H9 (cell line): ENCODE results near the gene VRK1. TPM values are rescaled to one million over a fixed set of nuclear protein-coding genes. Genes with fewer than 3 reads are reported as not detected.

Experiments
- DNase-seq: peaks from one replicate; pipeline ENCODE4 v3.0.0-alpha.2; 2017
- H2AFZ ChIP-seq: one replicate; pipeline ENCODE4 v1.6.1; 2013; ENCODE audit warnings: mild to moderate bottlenecking, low read length, control low read depth, moderate library complexity
- H2AK5ac ChIP-seq: 2 replicates; pipeline ENCODE4 v1.6.1; 2013; ENCODE audit warnings: low read length, control low read depth, mixed read lengths; ENCODE audit not compliant: insufficient read length
- H2BK120ac ChIP-seq: one replicate; pipeline ENCODE4 v1.6.1; 2013; ENCODE audit warnings: low read depth, mild to moderate bottlenecking, low read length, control low read depth, inconsistent platforms; ENCODE audit not compliant: poor library complexity, severe bottlenecking
- H2BK12ac ChIP-seq: 2 replicates; pipeline ENCODE4 v1.6.1; 2013; ENCODE audit warnings: low read length, control low read depth, mixed read lengths, low read depth; ENCODE audit not compliant: insufficient read length
- H2BK15ac ChIP-seq: 2 replicates; pipeline ENCODE4 v1.6.1; 2013; ENCODE audit warnings: low read depth, low read length, control low read depth
- H2BK20ac ChIP-seq: one replicate; pipeline ENCODE4 v1.6.1; 2013; ENCODE audit warnings: low read depth, mild to moderate bottlenecking, low read length, control low read depth, inconsistent platforms; ENCODE audit not compliant: poor library complexity, severe bottlenecking
- H2BK5ac ChIP-seq: 2 replicates; pipeline ENCODE4 v1.6.1; 2013; ENCODE audit warnings: low read length, control low read depth, mixed read lengths; ENCODE audit not compliant: insufficient read length
- H3K14ac ChIP-seq: 2 replicates; pipeline ENCODE4 v1.6.1; 2013; ENCODE audit warnings: low read length, control low read depth; ENCODE audit not compliant: insufficient read depth
- H3K18ac ChIP-seq: 2 replicates; pipeline ENCODE4 v1.6.1; 2013; ENCODE audit warnings: low read depth, mild to moderate bottlenecking, mixed read lengths, low read length, control low read depth; ENCODE audit not compliant: insufficient read length
- H3K23ac ChIP-seq: 2 replicates; pipeline ENCODE4 v1.6.1; 2013; ENCODE audit warnings: low read length, control low read depth, mixed read lengths, low read depth; ENCODE audit not compliant: insufficient read length
- H3K23me2 ChIP-seq: 2 replicates; pipeline ENCODE4 v1.6.1; 2013; ENCODE audit warnings: low read depth, mild to moderate bottlenecking, mixed read lengths, low read length, control low read depth; ENCODE audit not compliant: insufficient read length, poor library complexity, severe bottlenecking
- H3K27ac ChIP-seq: 2 replicates; pipeline ENCODE4 v1.5.1; 2013; ENCODE audit warnings: low read length, control low read depth, mixed read lengths, low read depth; ENCODE audit not compliant: insufficient read length
- H3K27me3 ChIP-seq: 2 replicates; pipeline ENCODE4 v1.6.1; 2013; ENCODE audit warnings: low read length, control low read depth, inconsistent platforms; ENCODE audit not compliant: insufficient read depth
- H3K4ac ChIP-seq: 2 replicates; pipeline ENCODE4 v1.6.1; 2013; ENCODE audit warnings: low read depth, mild to moderate bottlenecking, control low read depth, inconsistent platforms, low read length, moderate library complexity
- H3K4me1 ChIP-seq: 2 replicates; pipeline ENCODE4 v1.6.1; 2013; ENCODE audit warnings: low read length, control low read depth, inconsistent platforms; ENCODE audit not compliant: insufficient read depth
- H3K4me2 ChIP-seq: 2 replicates; pipeline ENCODE4 v1.6.1; 2013; ENCODE audit warnings: low read length, control low read depth, mixed read lengths; ENCODE audit not compliant: insufficient read length, insufficient read depth
- H3K56ac ChIP-seq: 2 replicates; pipeline ENCODE4 v1.6.1; 2013; ENCODE audit warnings: low read depth, mild to moderate bottlenecking, mixed read lengths, low read length, control low read depth; ENCODE audit not compliant: insufficient read length
- H3K79me1 ChIP-seq: 2 replicates; pipeline ENCODE4 v1.6.1; 2013; ENCODE audit warnings: low read depth, mild to moderate bottlenecking, moderate library complexity, low read length, control low read depth, inconsistent platforms; ENCODE audit not compliant: insufficient read depth, poor library complexity, severe bottlenecking
- H3K79me2 ChIP-seq: 2 replicates; pipeline ENCODE4 v1.6.1; 2013; ENCODE audit warnings: low read length, control low read depth, inconsistent platforms; ENCODE audit not compliant: insufficient read depth
- H3K9ac ChIP-seq: 2 replicates; pipeline ENCODE4 v1.6.1; 2013; ENCODE audit warnings: low read length, control low read depth, mixed read lengths; ENCODE audit not compliant: insufficient read length; ENCODE audit errors: extremely low read depth
- H3K9me3 ChIP-seq: one replicate; pipeline ENCODE4 v1.6.1; 2013; ENCODE audit warnings: low read depth, low read length, inconsistent platforms; ENCODE audit not compliant: control insufficient read depth
- H3T11ph ChIP-seq: one replicate; pipeline ENCODE4 v1.6.1; 2013; ENCODE audit warnings: mild to moderate bottlenecking, low read length, control low read depth, inconsistent platforms
- H4K20me1 ChIP-seq: one replicate; pipeline ENCODE4 v1.6.1; 2013; ENCODE audit not compliant: control insufficient read depth, insufficient read length, insufficient read depth
- H4K5ac ChIP-seq: 2 replicates; pipeline ENCODE4 v1.6.1; 2013; ENCODE audit warnings: low read depth, mild to moderate bottlenecking, mixed read lengths, low read length, control low read depth; ENCODE audit not compliant: insufficient read length
- H4K8ac ChIP-seq: replicated peaks from 2 replicates; pipeline ENCODE4 v1.6.1; 2013; ENCODE audit warnings: low read length, control low read depth, mixed read lengths, low read depth; ENCODE audit not compliant: insufficient read length
- H4K91ac ChIP-seq: 2 replicates; pipeline ENCODE4 v1.6.1; 2013; ENCODE audit warnings: low read depth, mild to moderate bottlenecking, moderate library complexity, mixed read lengths, low read length, control low read depth; ENCODE audit not compliant: insufficient read length
- H3K27ac Mint-ChIP-seq, 3 experiments: 2 replicates in 2 of 3; 3 replicates in 1 of 3; pipeline ENCODE4 v1.8.0; 2020 to 2021; ENCODE audit warnings: mixed read lengths in 3 of 3, mild to moderate bottlenecking in 1 of 3, moderate library complexity in 1 of 3
- H3K27me3 Mint-ChIP-seq: 2 replicates; pipeline ENCODE4 v1.8.0; 2021; ENCODE audit warnings: low read depth, mild to moderate bottlenecking, moderate library complexity, mixed read lengths
- H3K36me3 Mint-ChIP-seq, 3 experiments: 2 replicates in 2 of 3; 3 replicates in 1 of 3; pipeline ENCODE4 v1.8.0; 2020 to 2021; ENCODE audit warnings: low read depth in 3 of 3, mixed read lengths in 3 of 3; ENCODE audit not compliant: insufficient read depth in 1 of 3
- H3K4me1 Mint-ChIP-seq, 2 experiments: 2 replicates each; pipeline ENCODE4 v1.8.0; 2020; ENCODE audit warnings: mixed read lengths in 2 of 2
- H3K4me3 Mint-ChIP-seq, 2 experiments: 2 replicates in 1 of 2; 3 replicates in 1 of 2; pipeline ENCODE4 v1.8.0; 2020 to 2021; ENCODE audit warnings: mild to moderate bottlenecking in 2 of 2, mixed read lengths in 2 of 2, moderate library complexity in 1 of 2
- H3K9me3 Mint-ChIP-seq, 2 experiments: 2 replicates in 1 of 2; 3 replicates in 1 of 2; pipeline ENCODE4 v1.8.0; 2020; ENCODE audit warnings: mild to moderate bottlenecking in 2 of 2, mixed read lengths in 2 of 2, moderate library complexity in 1 of 2
- CTCF ChIP-seq: fragments of 200-600 bp; sonication (generic); conservative IDR thresholded peaks from 3 replicates; pipeline ENCODE4 v1.8.0; 2021; ENCODE audit warnings: antibody characterized with exemption, mild to moderate bottlenecking
- WGBS: extraction: QIAGEN DNeasy Blood & Tissue Kit; methylation state at CpG from one replicate; pipeline ENCODE4 v1.1.7; 2013; ENCODE audit warnings: missing lambda C conversion rate, low lambda C conversion rate, mixed read lengths; ENCODE audit not compliant: insufficient read length; ENCODE audit errors: extremely low coverage; 5-methylcytosine and 5-hydroxymethylcytosine counted together
- total RNA-seq: library from RNA; stranded (reverse); gene quantifications from 2 replicates; pipeline ENCODE4 v1.2.1, GENCODE V29; 2021

Gene VRK1
- total RNA-seq, 1 experiment from 2014 or later = 55.7 TPM

- H2BK12ac ChIP-seq = no peak overlapping the region
- no peak overlapping the region for H2BK120ac ChIP-seq
- TF ChIP-seq CTCF = no peak
- no CpG with 5 or more reads among the region's 5 CpGs for whole genome bisulfite sequencing
- H3K27me3 ChIP-seq = no peaks in the 10 kb centered on the region
- no peaks in the 10 kb centered on the region for H3K79me1 ChIP-seq
- no peak overlapping the region for H3K56ac ChIP-seq
- Mint-ChIP-seq H3K4me3 (no peak overlapping the region), H3K9me3 (peaks cover 6 to 9% of the 10 kb centered on the region in 2 experiments), H3K4me1 (no peaks in the 10 kb centered on the region), H3K27me3 (peaks cover 1% of the 10 kb centered on the region; the same call in 1 of the 2 replicates), H3K27ac (no peak overlapping the region), H3K36me3 (peaks cover 6 to 19% (median 11%) of the 10 kb centered on the region in 3 experiments)
- H3K23me2 ChIP-seq = no peaks in the 10 kb centered on the region
- no peak overlapping the region for H3K4ac ChIP-seq
- no peaks in the 10 kb centered on the region for H4K20me1 ChIP-seq
- no peaks in the 10 kb centered on the region for H3K4me1 ChIP-seq
- no peak overlapping the region for H2BK5ac ChIP-seq
- no peak overlapping the region for H3K27ac ChIP-seq
- no peak overlapping the region for H3K14ac ChIP-seq
- no peak overlapping the region for H2BK20ac ChIP-seq
- H3K9me3 ChIP-seq = peaks cover 3% of the 10 kb centered on the region
- no peak overlapping the region for H2BK15ac ChIP-seq
- H3K79me2 ChIP-seq = no peaks in the 10 kb centered on the region
- no peak overlapping the region for H2AK5ac ChIP-seq
- no peak overlapping the region for H3T11ph ChIP-seq
- no peak overlapping the region for H3K4me2 ChIP-seq
- H3K9ac ChIP-seq = no peak overlapping the region
- DNase-seq = no peak
- H3K23ac ChIP-seq = no peak overlapping the region
- no peak overlapping the region for H4K91ac ChIP-seq
- H3K18ac ChIP-seq = no peak overlapping the region
- H2AFZ ChIP-seq = no peak overlapping the region
- H4K8ac ChIP-seq = no peak overlapping the region
- no peak overlapping the region for H4K5ac ChIP-seq
Observed at GRCh38 chr14:96914571-96915128, 117.5 kb downstream of the VRK1 start.
